Breast epithelium (tissue), 3 donors: ENCODE measurements around the gene TEPSIN.

ENCODE experiments used
- POLR2A ChIP-seq: fragments of 450-650 bp; IDR thresholded peaks from one replicate; pipeline ENCODE4 v1.6.1; 2016; ENCODE audit warnings: antibody characterized with exemption, mild to moderate bottlenecking, moderate library complexity
- TF ChIP-seq, protein P1 (sequence below), 3 donors: fragments of 450-650 bp; IDR thresholded peaks; one replicate each; pipeline ENCODE4 v1.5.1; 2016 to 2017; ENCODE audit warnings: antibody characterized with exemption in 3 of 3, mild to moderate bottlenecking in 3 of 3, moderate library complexity in 3 of 3

DNA sequence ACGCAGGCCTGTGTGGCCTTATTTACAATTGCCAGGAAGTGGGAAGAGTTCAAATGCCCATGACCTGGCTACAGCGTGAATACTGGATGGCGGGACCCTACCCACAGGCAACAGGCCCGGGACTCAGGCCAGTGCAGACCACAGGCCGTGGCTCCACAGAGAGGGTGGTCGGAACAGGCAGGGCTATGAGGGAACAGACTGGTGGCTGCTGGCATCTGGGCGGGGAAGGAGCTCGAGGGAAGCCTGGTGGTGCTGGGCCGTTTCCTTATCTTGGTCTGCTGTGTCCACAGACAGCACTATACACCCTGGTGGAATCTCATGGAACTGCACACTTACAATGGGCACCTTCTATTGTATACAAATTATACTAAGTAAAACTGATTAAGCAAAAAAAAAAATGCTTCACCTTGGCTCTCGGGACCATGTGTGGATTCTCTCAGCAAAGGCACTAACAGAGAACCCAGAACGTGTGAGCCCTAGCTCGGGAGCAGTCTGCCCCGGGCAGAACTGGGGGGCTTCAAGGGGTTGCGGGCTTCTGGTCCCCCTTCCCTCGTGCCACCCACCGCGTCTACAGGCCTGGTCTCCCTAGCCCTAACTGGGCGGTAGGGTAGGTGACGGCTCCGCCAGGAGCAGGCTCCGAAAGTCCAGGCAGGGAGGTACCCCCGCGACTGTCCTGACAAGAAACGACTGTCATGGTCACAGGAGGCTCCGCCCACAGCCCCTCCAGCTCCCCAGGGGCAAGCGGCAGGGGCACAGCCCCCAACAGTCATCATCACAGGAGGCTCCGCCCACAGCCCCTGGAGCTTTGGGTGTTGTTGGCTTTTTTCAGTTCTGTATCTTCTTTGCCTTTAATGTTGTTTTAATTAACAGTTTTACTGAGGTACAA, 37.9 kb downstream of the TEPSIN start:
- TF ChIP-seq, protein P1, sequence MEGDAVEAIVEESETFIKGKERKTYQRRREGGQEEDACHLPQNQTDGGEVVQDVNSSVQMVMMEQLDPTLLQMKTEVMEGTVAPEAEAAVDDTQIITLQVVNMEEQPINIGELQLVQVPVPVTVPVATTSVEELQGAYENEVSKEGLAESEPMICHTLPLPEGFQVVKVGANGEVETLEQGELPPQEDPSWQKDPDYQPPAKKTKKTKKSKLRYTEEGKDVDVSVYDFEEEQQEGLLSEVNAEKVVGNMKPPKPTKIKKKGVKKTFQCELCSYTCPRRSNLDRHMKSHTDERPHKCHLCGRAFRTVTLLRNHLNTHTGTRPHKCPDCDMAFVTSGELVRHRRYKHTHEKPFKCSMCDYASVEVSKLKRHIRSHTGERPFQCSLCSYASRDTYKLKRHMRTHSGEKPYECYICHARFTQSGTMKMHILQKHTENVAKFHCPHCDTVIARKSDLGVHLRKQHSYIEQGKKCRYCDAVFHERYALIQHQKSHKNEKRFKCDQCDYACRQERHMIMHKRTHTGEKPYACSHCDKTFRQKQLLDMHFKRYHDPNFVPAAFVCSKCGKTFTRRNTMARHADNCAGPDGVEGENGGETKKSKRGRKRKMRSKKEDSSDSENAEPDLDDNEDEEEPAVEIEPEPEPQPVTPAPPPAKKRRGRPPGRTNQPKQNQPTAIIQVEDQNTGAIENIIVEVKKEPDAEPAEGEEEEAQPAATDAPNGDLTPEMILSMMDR (IDR thresholded peaks at IDR 0.05) = peak; percentile 37 to 81 (median 49)
- TF ChIP-seq POLR2A = no peak
